Mammary epithelial cell (primary cell): ENCODE data around the gene KPNA1.

ENCODE experiments used
- CTCF ChIP-seq, 2 donors: IDR thresholded peaks in 1 of 2; conservative IDR thresholded peaks in 1 of 2; 2 replicates each; pipeline ENCODE4 v1.5.1; 2011 to 2012; ENCODE audit warnings: inconsistent platforms in 2 of 2, low read length in 2 of 2, mild to moderate bottlenecking in 2 of 2, control low read depth in 1 of 2, low read depth in 1 of 2; ENCODE audit not compliant: insufficient read depth in 1 of 2; ENCODE audit errors: extremely low read depth in 1 of 2
- EZH2 ChIP-seq: IDR thresholded peaks from 2 replicates; pipeline ENCODE4 v1.6.1; 2012; ENCODE audit warnings: low read length, inconsistent platforms, borderline replicate concordance

GRCh38 chr3:122406198-122406597, 108.5 kb downstream of the KPNA1 start:
- TF ChIP-seq CTCF (conservative IDR thresholded peaks at IDR 0.05 in 1 of 2, IDR thresholded peaks at IDR 0.05 in 1 of 2; ENCODE audit: extremely low read depth in 1 of 2, insufficient read depth in 1 of 2, low read depth in 1 of 2, low read length in 2 of 2) (no peak), EZH2 (no peak)
